Endodermal cell (in vitro differentiated cells): Measurements from ENCODE around the gene NRP1. TPM values are rescaled to one million over a fixed set of nuclear protein-coding genes. Genes with fewer than 3 reads are reported as not detected.

Experiments used
- DNase-seq: peaks from one replicate; pipeline ENCODE4 v3.0.0-alpha.2; 2017
- H3K27ac ChIP-seq: 2 replicates; pipeline ENCODE4 v1.5.1; 2013; ENCODE audit warnings: mild to moderate bottlenecking, low read depth, low read length, moderate library complexity
- H3K27me3 ChIP-seq: 2 replicates; pipeline ENCODE4 v1.6.1; 2013; ENCODE audit warnings: mild to moderate bottlenecking, low read length, moderate library complexity; ENCODE audit not compliant: insufficient read depth, control insufficient read depth, poor library complexity, severe bottlenecking
- H3K36me3 ChIP-seq: 2 replicates; pipeline ENCODE4 v1.7.0; 2013; ENCODE audit warnings: mild to moderate bottlenecking, low read length, moderate library complexity; ENCODE audit not compliant: control insufficient read depth, insufficient read depth
- H3K4me1 ChIP-seq: one replicate; pipeline ENCODE4 v1.7.0; 2013; ENCODE audit warnings: low read length; ENCODE audit not compliant: control insufficient read depth, insufficient read depth
- H3K4me3 ChIP-seq: 2 replicates; pipeline ENCODE4 v1.5.1; 2013; ENCODE audit warnings: mild to moderate bottlenecking, low read length, moderate library complexity
- H3K9ac ChIP-seq: 2 replicates; pipeline ENCODE4 v1.6.1; 2013; ENCODE audit warnings: mild to moderate bottlenecking, low read length, moderate library complexity; ENCODE audit not compliant: poor library complexity, severe bottlenecking; ENCODE audit errors: extremely low read depth
- H3K9me3 ChIP-seq: 2 replicates; pipeline ENCODE4 v1.6.1; 2013; ENCODE audit warnings: mild to moderate bottlenecking, low read length, moderate library complexity; ENCODE audit not compliant: control insufficient read depth
- H3K27ac Mint-ChIP-seq: 2 replicates; pipeline ENCODE4 v1.8.0; 2020; ENCODE audit warnings: mixed read lengths
- H3K27me3 Mint-ChIP-seq: 2 replicates; pipeline ENCODE4 v1.8.0; 2021; ENCODE audit warnings: mild to moderate bottlenecking, mixed read lengths; ENCODE audit not compliant: insufficient read depth
- H3K36me3 Mint-ChIP-seq: 2 replicates; pipeline ENCODE4 v1.8.0; 2020; ENCODE audit warnings: low read depth, mixed read lengths
- H3K4me1 Mint-ChIP-seq: 2 replicates; pipeline ENCODE4 v1.8.0; 2020; ENCODE audit warnings: mixed read lengths
- H3K4me3 Mint-ChIP-seq: 2 replicates; pipeline ENCODE4 v1.8.0; 2020; ENCODE audit warnings: mild to moderate bottlenecking, moderate library complexity, mixed read lengths
- H3K9me3 Mint-ChIP-seq: 2 replicates; pipeline ENCODE4 v1.8.0; 2020; ENCODE audit warnings: mild to moderate bottlenecking, mixed read lengths
- CTCF ChIP-seq: fragments of 200-600 bp; sonication (generic); conservative IDR thresholded peaks from 2 replicates; pipeline ENCODE4 v1.5.0; 2021; ENCODE audit warnings: antibody characterized with exemption, mild to moderate bottlenecking
- whole genome bisulfite sequencing, 2 experiments: methylation state at CpG; one replicate each; pipeline versions ENCODE4 v1.1.5 to v1.1.7; 2013; ENCODE audit warnings: missing lambda C conversion rate in 2 of 2, mixed read lengths in 1 of 2; ENCODE audit not compliant: insufficient coverage in 1 of 2, insufficient read length in 1 of 2; 5-methylcytosine and 5-hydroxymethylcytosine counted together
- total RNA-seq, 2 donors: library from RNA; stranded (reverse); fragmentation: NEBNext Ultra II Directional in 1 of 2; extraction: Animal tissue kit (Norgen Biotek cat#: 25700) in 1 of 2; gene quantifications; 2 replicates in 1 of 2; 3 replicates in 1 of 2; pipeline ENCODE4 v1.2.1, GENCODE V29; 2021

NRP1 gene
- total RNA-seq, 2 donors from 2014 or later = 20.7 to 30.6 TPM

GRCh38 chr10:33214174-33214573 is 120.3 kb downstream of the NRP1 start:
- 94 to 95% methylated on average over 4 of the region's 4 CpGs for WGBS, 2 experiments
- no peak overlapping the region for H3K27ac ChIP-seq

GRCh38 chr10:33212061-33212748 is 122.3 kb downstream of the NRP1 start:
- H3K4me1 ChIP-seq = no peaks in the 10 kb centered on the region
- no peaks in the 10 kb centered on the region for H3K27me3 ChIP-seq
- H3K4me1 Mint-ChIP-seq = peaks cover 11% of the 10 kb centered on the region
- no peak for TF ChIP-seq CTCF
- H3K27ac ChIP-seq = no peak overlapping the region
- H3K9me3 Mint-ChIP-seq = no peaks in the 10 kb centered on the region
- no peaks in the 10 kb centered on the region for H3K27me3 Mint-ChIP-seq
- H3K36me3 Mint-ChIP-seq = peaks cover 36% of the 10 kb centered on the region
- H3K9ac ChIP-seq = no peak overlapping the region
- no peak overlapping the region for H3K4me3 ChIP-seq
- no peak overlapping the region for H3K27ac Mint-ChIP-seq
- H3K4me3 Mint-ChIP-seq = no peak overlapping the region
- WGBS, 2 experiments = 97% methylated on average over 4 of the region's 4 CpGs; no CpG with 5 or more reads in 1 of the 2 experiments
- H3K9me3 ChIP-seq = no peaks in the 10 kb centered on the region
- DNase-seq = no peak
- peaks cover 85% of the 10 kb centered on the region for H3K36me3 ChIP-seq

More at GRCh38 chr10:33214174-33214573, 120.3 kb downstream of the NRP1 start:
- no peak for DNase-seq
- Mint-ChIP-seq H3K36me3 (peaks cover 39% of the 10 kb centered on the region), H3K27me3 (no peaks in the 10 kb centered on the region), H3K4me1 (peaks cover 11% of the 10 kb centered on the region), H3K27ac (no peak overlapping the region), H3K9me3 (no peaks in the 10 kb centered on the region), H3K4me3 (no peak overlapping the region)
- no peaks in the 10 kb centered on the region for H3K9me3 ChIP-seq
- H3K4me1 ChIP-seq = no peaks in the 10 kb centered on the region
- H3K4me3 ChIP-seq = no peak overlapping the region
- H3K27me3 ChIP-seq = no peaks in the 10 kb centered on the region
- TF ChIP-seq CTCF = no peak
- H3K36me3 ChIP-seq = peaks cover 85% of the 10 kb centered on the region
- no peak overlapping the region for H3K9ac ChIP-seq

- H3K36me3 ChIP-seq = peaks cover 87% of the 10 kb centered on the region
- peak; percentile 66 for DNase-seq
- H3K9ac ChIP-seq = no peak overlapping the region
- Mint-ChIP-seq H3K27me3 (no peaks in the 10 kb centered on the region), H3K27ac (peak overlapping the region; percentile 39), H3K36me3 (peaks cover 34% of the 10 kb centered on the region), H3K4me3 (no peak overlapping the region), H3K4me1 (peaks cover 11% of the 10 kb centered on the region), H3K9me3 (no peaks in the 10 kb centered on the region)
- H3K27ac ChIP-seq = no peak overlapping the region
- H3K9me3 ChIP-seq = no peaks in the 10 kb centered on the region
- no peak overlapping the region for H3K4me3 ChIP-seq
- WGBS, 2 experiments = 79 to 86% methylated on average over 10 of the region's 10 CpGs
- no peaks in the 10 kb centered on the region for H3K27me3 ChIP-seq
- TF ChIP-seq CTCF = no peak
- no peaks in the 10 kb centered on the region for H3K4me1 ChIP-seq
Observed at GRCh38 chr10:33211106-33211878, 123.2 kb downstream of the NRP1 start.
